GM18517 (cell line): ENCODE results near the gene KAZN.

ENCODE experiments used
- ATAC-seq: cut with Tn5 transposase; IDR thresholded peaks from one replicate; pipeline ENCODE4 v1.9.1; 2021; ENCODE audit warnings: mild to moderate bottlenecking, moderate library complexity; ENCODE audit not compliant: unreplicated experiment

Gene KAZN

DNA sequence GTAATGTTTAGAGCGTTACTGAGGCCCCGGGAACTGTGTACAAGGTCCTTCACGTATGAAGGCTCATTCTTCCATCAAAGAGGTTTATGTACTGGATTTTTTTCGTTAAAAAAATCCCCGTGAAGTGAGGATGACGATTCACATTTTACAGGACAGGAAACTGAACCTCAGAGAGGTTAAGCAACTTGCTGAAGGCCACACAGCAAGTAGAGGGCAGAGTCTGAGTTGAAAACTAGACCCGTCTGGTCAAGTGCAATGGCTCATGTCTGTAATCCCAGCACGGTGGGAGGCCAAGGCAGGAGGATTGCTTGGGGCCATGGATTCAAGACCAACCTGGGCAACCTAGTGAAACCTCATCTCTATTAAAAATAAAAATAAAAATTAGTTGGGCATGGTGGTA, 140.2 kb downstream of the KAZN start:
- ATAC-seq: no peak

DNA sequence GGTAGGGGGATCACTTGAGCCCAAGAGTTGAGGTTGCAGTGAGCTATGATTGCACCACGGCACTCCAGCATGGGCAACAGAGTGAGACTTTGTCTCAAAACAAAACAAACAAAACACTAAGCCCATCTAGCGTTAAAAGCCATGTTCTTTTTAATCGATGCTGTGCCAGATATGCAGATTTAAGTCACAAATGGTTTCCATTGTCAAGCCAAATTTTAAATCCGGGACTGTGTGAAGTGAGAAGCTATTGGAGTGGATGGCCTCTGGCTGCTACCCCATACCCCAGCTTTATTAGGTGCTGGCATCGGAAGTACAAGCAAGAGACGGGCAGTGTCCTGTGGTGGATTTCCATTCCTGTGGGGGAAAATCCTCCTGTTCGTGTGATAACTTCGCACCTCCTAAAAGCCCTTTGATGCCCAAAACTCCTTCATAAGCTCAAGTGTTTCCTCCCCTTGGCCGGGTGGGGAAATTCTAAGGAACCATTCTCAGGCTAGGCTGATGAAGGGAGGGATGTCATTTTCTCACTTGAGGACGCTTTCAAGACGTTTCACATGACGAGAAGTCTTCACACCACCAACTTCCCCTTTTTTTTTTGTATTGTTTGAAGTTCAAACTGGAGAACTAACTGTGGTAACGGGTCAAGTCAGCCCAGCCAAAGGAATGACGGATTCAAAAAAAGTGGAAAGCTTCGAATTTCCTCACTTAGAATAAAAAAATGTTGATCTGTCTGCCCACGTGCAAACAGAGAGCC, 140.8 kb downstream of the KAZN start:
- ATAC-seq: no peak

DNA sequence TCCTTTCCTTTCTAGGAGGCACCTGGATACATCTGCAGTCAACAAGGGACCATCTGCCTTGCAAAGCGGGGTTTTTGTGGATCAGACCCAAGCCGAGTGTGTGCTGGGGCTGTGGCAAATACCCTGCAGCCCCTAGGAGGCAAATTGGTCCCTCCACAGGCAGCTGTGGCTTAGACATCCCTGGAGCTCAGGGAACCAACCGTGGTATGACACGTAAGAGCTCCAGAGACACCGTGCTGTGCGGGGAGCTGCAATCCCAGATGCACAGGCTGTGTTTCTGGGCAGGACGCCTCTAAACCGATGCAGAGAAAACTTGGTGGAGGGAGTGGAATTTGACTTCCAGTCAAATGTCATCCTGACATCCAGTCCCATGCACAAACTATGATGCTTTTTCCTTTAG, 141.5 kb downstream of the KAZN start:
- no peak for ATAC-seq

DNA sequence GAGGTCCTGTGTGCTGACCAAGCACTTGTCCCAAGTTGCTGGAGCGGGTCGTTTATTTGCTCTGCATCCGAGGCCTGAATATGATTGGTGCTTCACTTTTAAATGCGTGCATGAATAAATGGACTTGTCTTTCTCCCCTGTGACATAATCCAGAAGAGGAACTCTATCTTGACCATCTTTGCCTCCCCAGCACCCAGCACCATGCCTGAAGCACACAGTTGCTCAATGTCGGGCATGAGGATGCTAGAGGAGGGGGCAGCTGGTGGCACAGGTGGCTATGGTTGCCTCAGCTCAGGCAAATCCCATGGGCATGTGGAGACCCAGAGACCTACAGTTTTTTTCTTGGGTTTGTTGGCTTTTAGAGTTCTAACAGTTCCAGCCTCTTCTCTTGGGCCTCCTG, 142.6 kb downstream of the KAZN start:
- ATAC-seq: no peak

DNA sequence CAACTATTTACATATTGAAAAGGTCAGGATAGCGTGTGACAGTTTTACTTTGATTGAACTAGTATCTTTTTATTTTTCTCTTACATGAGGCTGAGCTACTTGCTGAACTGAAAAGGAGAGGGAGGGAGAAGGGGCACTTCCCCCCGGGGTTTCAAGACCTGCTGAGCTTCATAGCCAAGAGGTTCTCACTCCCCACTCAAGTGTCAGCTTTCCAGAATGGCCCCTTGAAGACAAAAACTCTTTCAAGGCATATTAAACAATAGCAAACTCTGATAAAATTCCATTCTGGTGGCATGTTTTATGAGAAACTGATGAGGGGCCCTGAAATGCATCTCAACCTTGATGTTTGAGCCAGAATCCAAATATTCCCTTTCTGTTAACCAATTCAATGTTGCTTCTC, 143.0 kb downstream of the KAZN start:
- ATAC-seq: no peak

DNA sequence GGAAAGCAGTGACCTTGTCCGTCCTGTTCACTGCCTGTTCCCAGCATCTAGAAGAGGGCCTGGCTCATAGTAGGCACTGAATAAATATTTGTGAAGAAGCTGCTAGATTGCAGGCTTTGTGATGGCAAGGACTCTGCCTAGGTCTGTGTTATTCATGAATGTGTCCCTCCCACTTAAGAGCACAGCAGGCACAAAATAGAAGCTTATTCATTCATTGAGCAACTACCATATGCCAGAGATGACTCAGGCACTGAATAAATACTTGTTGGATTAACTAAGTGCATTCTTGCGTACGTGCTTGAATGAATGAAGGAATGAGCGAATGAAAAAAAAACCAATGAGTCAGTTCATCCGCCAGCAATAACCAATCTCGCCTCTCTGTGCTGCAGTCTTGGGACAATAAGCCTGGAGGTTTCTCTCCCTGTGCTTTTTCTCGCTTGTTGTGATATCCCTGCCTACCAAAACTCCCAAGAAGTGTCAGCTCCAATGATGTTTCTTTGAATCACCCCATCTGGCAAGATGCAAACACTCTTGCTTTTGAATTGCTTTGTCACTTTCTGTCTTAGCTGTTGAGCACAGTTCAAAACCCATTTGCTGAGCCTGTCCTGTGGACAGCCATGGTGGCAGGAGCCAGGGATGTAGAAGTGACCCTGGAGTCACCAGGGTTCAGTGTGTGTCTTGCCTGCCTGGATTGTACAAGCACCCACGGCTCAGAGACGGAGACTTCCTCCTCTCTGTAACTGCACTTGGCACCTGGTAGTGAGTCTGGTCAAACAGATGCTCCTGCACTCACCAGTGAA, 143.9 kb downstream of the KAZN start:
- no peak for ATAC-seq

DNA sequence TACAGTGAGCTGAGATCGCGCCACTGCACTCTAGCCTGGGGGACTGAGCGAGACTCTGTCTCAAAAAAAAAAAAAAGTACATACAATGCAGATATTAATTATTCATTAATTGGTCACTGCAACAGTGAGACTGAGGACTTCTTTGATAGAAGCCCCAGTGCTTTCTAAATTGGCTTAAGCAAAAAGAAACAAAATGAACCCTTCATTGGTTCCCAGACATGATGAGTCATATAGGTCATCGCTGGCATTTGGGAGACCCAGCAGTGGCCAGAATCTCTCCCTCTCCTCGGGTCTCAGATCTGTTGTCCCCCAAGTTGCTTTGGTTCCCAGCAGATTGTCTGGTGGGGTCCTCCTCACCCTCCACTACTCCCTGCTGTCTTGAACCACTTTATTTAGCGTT, 144.9 kb downstream of the KAZN start:
- ATAC-seq: no peak

DNA sequence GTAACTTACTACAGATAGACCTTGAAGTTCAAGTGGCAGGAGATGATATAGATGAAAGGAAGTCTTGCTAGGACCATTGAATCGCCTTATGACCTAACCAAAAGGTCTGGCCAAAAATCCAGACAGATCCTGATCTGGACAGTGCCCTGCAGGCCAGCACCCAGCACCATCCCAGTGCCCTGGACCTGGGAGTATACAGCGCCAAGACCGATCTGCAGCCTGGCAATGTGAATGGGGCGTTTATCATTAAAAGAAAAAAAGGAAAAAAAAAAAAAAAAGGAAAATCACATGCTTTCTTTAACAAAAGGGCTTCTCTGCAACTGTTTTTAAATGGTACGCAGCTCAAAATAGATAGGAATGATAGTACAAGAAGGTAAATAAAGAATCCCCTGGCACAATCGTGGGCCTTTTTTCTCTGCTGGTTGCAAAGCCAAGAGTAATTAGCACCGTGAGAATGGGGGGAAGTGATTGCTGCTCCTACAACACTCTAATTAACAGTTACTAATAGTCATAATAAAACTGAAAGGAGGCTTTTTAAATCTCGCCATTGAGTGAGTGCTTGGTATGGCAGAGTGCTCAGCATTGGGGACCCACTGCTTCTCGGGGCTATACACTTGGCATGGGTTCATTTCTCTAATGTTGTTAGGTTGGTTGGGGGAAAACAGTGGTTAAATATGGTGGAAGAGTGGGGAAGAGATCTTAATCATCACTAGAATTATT, 146.7 kb downstream of the KAZN start:
- no peak for ATAC-seq

DNA sequence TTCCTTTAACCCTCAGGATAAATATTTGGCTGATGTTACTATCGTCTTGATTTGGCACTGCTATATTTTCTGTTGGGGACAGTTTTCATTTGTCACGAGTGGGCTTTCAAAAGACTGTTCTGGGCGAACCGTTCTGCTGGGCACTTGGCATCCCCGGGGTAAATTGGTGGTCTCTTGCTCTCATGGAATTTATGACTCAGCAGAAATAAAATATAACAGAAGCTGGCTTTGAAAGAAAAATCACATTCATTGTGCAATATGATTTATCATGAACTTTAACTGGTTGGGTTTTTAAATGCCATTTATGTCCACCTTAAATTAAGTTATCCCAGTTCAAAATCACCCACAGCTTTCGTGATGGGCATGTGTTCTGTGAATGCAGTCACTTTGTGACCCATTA, 147.3 kb downstream of the KAZN start:
- no peak for ATAC-seq

DNA sequence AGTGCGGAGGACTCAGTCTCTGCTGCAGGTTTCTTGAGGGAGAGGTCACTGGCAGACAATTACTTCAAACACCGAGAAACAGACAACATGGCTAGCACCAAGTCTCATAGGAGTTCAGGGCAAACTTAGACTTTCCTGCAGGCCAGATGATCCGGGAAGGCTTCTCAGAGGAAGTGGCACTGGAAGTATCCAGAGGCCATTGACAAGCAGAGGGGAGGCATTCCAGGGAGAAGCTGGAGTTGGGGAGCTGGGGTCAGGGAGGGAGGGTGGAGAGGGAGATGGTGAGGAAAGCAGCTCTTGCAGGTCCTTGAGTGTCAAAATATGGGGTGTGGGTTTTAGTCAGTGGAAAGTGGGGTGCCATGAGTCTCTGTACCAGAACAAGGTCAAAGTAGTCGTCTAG, 147.9 kb downstream of the KAZN start:
- no peak for ATAC-seq

DNA sequence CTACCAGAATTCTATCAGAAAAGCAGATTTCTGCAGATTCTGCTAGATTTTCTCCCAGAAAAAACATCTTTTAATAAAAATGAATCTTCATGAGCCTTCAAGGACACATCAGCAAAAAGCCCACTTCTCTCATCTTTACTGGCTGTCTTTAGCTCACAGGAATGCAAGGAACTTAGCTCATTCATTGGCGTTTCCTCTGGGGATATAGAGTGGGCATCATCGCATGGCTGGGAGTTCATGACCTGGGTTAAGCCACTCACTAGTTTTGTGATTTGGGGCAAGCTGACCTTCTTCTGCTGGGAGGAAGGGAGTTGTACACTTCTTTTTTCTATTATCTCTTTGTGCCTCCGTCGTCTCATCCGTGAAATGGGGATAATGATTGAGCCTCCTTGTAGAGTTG, 149.7 kb downstream of the KAZN start:
- ATAC-seq: no peak

DNA sequence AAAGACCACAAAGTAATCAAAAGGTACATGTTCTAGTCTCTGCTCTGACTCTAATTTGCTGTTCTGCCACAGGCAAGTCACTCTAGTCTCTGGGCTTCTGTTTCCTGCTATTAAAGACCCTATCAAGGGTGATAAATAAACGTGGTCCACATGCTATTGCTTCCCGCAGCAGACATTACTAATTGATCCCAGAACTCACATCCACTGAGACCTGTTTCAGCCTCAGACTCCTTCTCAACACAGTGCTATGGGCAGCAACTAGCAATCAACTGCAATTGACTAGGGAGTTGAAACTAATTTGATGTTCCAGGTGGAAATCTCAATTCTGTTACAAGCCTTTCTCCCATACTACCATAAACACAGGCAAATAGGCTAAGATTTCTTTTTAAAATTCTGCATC, 150.5 kb downstream of the KAZN start:
- ATAC-seq: no peak

DNA sequence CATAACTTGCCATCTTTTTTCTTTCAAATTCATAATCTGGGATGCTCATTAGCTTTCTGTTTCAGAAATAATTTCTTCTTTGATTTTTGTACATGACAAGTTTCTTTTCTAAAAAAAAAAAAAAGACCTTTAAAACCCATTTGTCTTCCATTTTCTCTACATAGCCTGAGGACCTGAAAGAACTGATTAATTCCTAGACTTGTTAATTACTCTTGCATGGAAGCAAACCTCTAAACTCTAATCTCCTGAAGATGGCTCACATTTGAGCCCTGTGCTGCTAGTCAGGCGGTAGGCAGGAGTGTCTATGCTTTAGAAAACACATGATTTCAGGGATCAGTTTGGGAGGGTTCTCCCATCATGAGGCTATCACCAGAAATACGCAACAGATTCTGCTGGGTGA, 152.0 kb downstream of the KAZN start:
- ATAC-seq: no peak

DNA sequence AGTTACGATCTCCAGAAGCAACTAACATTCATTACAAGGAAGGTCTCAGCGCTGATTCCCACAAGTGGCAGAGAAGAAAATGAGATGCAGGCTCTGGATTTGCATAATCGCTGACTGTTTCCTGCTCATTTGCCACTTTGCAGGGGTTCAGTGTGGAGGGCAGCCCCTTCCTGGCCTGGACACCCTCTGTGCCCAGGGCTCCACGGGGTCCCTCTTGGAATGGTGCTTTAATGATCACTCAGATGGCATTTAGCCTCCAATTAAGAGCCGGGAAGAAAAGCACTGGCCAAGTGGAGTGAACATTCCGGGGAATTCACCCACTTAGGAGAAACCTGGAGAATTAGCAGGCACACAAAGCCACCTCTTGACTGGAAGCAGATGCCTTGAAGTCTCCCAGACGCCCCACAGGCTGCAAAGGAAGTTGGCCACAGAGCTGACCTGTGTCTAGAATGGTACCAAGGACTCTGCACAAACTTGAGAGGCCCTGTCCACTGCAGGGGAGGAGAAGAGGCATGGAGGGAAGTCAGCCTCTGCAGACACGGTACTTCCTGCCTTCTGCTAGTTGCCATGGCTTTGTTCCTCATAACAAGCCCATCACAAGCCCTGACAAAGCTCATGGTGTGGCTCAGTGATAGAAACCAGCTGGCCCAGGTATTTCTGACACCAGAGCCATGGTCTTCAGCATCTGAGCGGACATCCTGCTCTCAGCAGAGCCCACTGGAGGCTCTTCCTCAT, 157.2 kb downstream of the KAZN start:
- no peak for ATAC-seq

DNA sequence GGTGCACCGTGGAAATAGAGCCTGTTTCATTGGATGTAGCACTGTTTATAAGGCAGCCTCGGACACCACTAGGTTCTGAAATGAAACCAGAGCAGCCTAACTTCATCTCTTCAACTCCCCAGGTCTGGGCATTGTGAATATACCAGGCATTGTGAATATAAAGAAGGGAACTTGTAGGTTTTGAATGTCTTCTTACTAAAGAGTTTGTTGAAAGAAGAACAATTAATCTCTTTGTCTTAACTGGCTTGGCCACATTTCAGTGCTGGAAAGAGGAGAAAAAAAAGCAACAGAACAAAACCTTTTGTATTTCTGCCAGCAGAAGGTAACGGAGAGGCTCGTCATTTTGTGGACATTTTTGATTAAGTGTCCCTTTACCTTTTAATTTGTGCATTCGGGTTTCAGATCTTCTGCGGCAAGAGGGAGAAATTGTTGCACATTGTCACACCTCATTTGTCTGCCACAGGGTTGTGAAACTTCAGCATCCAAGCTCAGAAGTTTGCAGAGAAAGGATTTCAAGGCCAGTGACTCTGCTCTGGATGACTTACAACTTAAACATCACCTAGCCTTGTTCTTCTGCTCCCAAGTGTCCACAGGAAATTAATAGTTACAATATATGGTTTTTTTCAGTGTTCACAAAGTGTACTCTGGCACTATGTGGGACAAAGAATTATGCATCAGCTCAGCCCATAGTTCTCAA, 158.3 kb downstream of the KAZN start:
- ATAC-seq: no peak

DNA sequence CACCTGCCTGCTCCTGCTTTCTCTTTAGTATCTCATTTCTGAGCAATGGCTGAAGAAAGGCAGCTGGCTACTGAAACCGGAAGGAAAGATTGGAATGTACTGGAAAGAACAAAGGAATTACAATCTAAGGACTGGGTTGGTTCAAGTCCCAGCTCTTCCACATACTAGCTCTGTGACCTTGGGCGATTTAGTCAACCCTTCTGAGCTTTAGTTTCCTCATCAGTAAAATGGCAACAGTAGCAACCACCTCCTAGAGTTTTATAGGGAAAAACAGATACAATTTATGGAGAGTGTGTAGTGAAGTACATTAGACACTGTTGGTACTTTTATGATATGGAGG, 158.8 kb downstream of the KAZN start:
- no peak for ATAC-seq

DNA sequence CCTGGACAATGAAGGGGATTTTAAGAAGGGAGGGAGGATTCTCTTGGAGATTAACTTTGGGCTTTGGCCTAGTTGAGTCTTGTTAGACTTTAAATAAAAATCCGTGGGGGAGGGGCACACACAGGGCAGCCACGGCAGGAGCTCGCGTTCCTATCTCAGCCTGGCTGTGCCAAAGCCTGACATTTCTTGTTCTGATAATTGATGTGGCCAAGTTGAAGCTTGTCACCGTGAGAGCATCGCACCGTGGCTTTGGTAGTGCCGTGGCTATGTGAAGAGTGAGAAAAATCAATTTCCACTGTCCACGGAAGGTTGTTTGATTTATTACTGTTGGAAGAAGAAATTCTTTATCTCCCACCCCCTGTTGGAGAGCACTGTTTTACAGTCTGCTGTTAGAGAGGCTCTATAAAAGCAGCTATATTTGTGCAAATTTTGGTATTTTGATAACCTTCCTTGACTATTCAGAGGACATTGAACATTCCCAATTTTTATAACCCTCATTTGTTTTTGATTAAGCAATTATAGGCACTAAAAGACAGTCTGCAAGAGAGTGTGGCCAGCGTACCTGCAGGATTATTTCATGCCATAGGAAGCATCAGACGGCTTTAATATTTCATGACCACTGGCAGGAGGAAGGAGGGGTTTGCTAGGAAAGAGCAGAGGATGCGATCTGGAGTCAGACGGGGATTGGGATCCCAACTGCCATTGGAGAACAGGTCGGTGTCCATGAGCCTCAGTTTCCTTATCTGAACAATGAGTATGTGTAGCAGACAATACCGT, 160.7 kb downstream of the KAZN start:
- ATAC-seq: no peak

DNA sequence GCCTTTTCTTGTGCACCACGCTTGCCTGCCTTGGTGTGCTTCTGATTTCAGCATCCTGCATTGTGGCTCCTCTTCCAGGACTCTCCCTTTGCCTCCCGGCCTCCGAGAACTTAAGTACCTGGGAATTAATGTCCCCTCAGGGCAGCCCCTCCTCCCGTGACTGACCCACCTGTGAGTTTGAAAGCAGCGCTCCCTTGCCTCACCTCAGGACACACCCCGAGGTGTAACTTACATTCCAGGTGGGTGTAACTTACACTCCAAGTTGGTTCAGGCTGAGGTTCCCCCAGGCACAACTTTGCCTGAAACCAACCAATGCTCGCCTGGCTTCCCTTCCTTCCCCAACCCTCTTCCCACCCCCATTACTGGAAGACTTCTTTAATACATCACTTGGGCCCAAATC, 161.4 kb downstream of the KAZN start:
- no peak for ATAC-seq

DNA sequence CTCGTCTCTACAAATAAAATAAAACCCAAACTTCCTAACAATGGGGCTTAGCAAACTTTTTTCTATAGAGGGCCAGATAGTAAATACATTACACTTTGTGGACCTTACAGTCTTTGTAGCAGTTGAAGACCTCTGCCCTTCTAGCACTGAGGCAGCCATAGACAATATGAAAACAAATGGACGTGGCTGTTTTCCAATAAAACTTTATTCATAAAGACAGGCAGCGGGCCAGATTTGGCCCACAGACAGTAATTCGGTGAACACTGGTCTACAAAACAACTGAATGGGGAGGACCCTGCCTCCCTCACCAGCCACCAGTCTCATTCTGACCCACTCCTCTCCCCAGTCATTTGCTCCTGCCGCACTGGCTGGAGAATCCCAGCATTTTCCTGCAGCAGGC, 162.3 kb downstream of the KAZN start:
- no peak for ATAC-seq
